Measurements from ENCODE around the gene ARPC4.

- TF ChIP-seq, protein P1, sequence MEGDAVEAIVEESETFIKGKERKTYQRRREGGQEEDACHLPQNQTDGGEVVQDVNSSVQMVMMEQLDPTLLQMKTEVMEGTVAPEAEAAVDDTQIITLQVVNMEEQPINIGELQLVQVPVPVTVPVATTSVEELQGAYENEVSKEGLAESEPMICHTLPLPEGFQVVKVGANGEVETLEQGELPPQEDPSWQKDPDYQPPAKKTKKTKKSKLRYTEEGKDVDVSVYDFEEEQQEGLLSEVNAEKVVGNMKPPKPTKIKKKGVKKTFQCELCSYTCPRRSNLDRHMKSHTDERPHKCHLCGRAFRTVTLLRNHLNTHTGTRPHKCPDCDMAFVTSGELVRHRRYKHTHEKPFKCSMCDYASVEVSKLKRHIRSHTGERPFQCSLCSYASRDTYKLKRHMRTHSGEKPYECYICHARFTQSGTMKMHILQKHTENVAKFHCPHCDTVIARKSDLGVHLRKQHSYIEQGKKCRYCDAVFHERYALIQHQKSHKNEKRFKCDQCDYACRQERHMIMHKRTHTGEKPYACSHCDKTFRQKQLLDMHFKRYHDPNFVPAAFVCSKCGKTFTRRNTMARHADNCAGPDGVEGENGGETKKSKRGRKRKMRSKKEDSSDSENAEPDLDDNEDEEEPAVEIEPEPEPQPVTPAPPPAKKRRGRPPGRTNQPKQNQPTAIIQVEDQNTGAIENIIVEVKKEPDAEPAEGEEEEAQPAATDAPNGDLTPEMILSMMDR (IDR thresholded peaks at IDR 0.05), result no peak
- no peak for TF ChIP-seq EP300 (IDR thresholded peaks at IDR 0.05; ENCODE audit: low read depth)
Observed at GRCh38 chr3:9782770-9783169, 10.1 kb upstream of the ARPC4 start.

All from transverse colon (tissue), 3 donors.